ENCODE results near the gene SDF2L1. TPM values are rescaled to one million over a fixed set of nuclear protein-coding genes. Genes with fewer than 3 reads are reported as not detected.

The SDF2L1 gene
- total RNA-seq, 1 donor from 2014 or later: 36.1 TPM

Small RNAs within 50 kb of the gene (microRNA-seq; reads per million reads assigned to microRNA genes)
- 154 reads per million, percentile 58 among the genes with 10 or more reads in this experiment for gene MIR130B (ENCODE audit: borderline number of aligned reads)
- gene MIR301B (ENCODE audit: borderline number of aligned reads): 2.0 reads per million

Other genes with a start within 250 kb of the SDF2L1 start
- gene HIC2, start 224.9 kb upstream of the SDF2L1 start, total RNA-seq: 5.7 TPM
- 3.5 TPM for gene TMEM191C, start 174.9 kb upstream of the SDF2L1 start, total RNA-seq
- gene RIMBP3C, start 90.8 kb upstream of the SDF2L1 start, total RNA-seq: 0.47 TPM
- gene UBE2L3, start 74.6 kb upstream of the SDF2L1 start, total RNA-seq: 47.9 TPM
- 13.1 TPM for gene YDJC, start 12.3 kb upstream of the SDF2L1 start, total RNA-seq
- 0.41 TPM for gene CCDC116, start 9.5 kb upstream of the SDF2L1 start, total RNA-seq
- gene PPIL2, start 23.7 kb downstream of the SDF2L1 start, total RNA-seq: 38.1 TPM
- 7.6 TPM for gene YPEL1, start 93.5 kb downstream of the SDF2L1 start, total RNA-seq
- gene MAPK1, start 225.3 kb downstream of the SDF2L1 start, total RNA-seq: 146 TPM

Data from lower lobe of right lung (tissue), 1 donor.